Astrocyte of the cerebellum (primary cell): ENCODE data around the gene KIFC1.
"Not testable (repeated sequence)": the region's sequence is repeated elsewhere in the genome, so short reads cannot be mapped to it uniquely, and the experiment has no call there.

Experiments
- DNase-seq: peaks from one replicate; pipeline ENCODE4 v3.0.0-alpha.2; 2011; ENCODE audit warnings: low read depth
- H3K4me3 ChIP-seq: 2 replicates; pipeline ENCODE4 v1.5.1; 2011; ENCODE audit warnings: mild to moderate bottlenecking, low read depth, low read length, moderate library complexity
- CTCF ChIP-seq: IDR thresholded peaks from 2 replicates; pipeline ENCODE4 v1.5.1; 2012; ENCODE audit warnings: low read length, low read depth, moderate library complexity, mild to moderate bottlenecking; ENCODE audit errors: missing control alignments
- in situ Hi-C: cut with HindIII; loops from 2 replicates; pipeline ENCODE4 v1.10.0; 2017; ENCODE audit warnings: low sequenced_read_pairs

Gene KIFC1

GRCh38 chr6:33359331-33359730, 32.3 kb upstream of the KIFC1 start:
- in situ Hi-C loops = no loop called here
- DNase-seq = no peak
- no peak overlapping the region for H3K4me3 ChIP-seq
- no peak for TF ChIP-seq CTCF

GRCh38 chr6:33363486-33363885, 28.1 kb upstream of the KIFC1 start:
- DNase-seq, H3K4me3 ChIP-seq, in situ Hi-C loops: not testable (repeated sequence)

GRCh38 chr6:33364475-33365205, 27.0 kb upstream of the KIFC1 start:
- in situ Hi-C loops, H3K4me3 ChIP-seq: not testable (repeated sequence)
- peak; percentile 32 for DNase-seq

- in situ Hi-C loops, DNase-seq, H3K4me3 ChIP-seq: not testable (repeated sequence)
These were observed 26.2 kb upstream of the KIFC1 start for GRCh38 chr6:33365206-33365971.

GRCh38 chr6:33367009-33367714, 24.5 kb upstream of the KIFC1 start:
- DNase-seq = no peak
- H3K4me3 ChIP-seq = no peak overlapping the region
- in situ Hi-C loops = no loop called here
- TF ChIP-seq CTCF = no peak

- DNase-seq, H3K4me3 ChIP-seq, in situ Hi-C loops: not testable (repeated sequence)
These were observed 24.0 kb upstream of the KIFC1 start for GRCh38 chr6:33367715-33368025.

- DNase-seq, H3K4me3 ChIP-seq, in situ Hi-C loops: not testable (repeated sequence)
These were observed 19.7 kb upstream of the KIFC1 start for GRCh38 chr6:33371901-33372300.

- in situ Hi-C loops = no loop called here
- H3K4me3 ChIP-seq = no peak overlapping the region
- no peak for DNase-seq
- TF ChIP-seq CTCF = no peak
These were observed 19.0 kb upstream of the KIFC1 start for GRCh38 chr6:33372526-33373123.
